K562 (cell line): Measurements from ENCODE around the gene RAPSN. TPM values are rescaled to one million over a fixed set of nuclear protein-coding genes. Genes with fewer than 3 reads are reported as not detected.

Source experiments
- CREM ChIP-seq: IDR thresholded peaks from 2 replicates; pipeline ENCODE4 v1.6.1; 2014; ENCODE audit warnings: antibody characterized with exemption, low read depth
- JUN ChIP-seq, 2 experiments: sonication (generic) in 1 of 2; formaldehyde crosslinking in 1 of 2; IDR thresholded peaks; 2 replicates each; pipeline versions ENCODE4 v1.6.1 to v1.8.0; 2012 to 2022; ENCODE audit warnings: borderline replicate concordance in 2 of 2, mild to moderate bottlenecking in 2 of 2, improper control_type of control experiment in 1 of 2, low read depth in 1 of 2, low read length in 1 of 2, missing genetic modification reagents in 1 of 2
- MAFK ChIP-seq: IDR thresholded peaks from 2 replicates; pipeline ENCODE4 v1.6.1; 2011; ENCODE audit warnings: low read length, improper control_type of control experiment
- MNT ChIP-seq, 2 experiments: fragments of 450-650 bp; conservative IDR thresholded peaks; 2 replicates each; pipeline ENCODE4 v1.6.1; 2017; ENCODE audit warnings: mild to moderate bottlenecking in 2 of 2, moderate library complexity in 2 of 2
- MYBL2 ChIP-seq, 2 experiments: fragments of 450-650 bp in 1 of 2; sonication (generic) in 1 of 2; formaldehyde crosslinking in 1 of 2; IDR thresholded peaks; 2 replicates each; pipeline versions ENCODE4 v1.6.1 to v1.8.1; 2017 to 2022; ENCODE audit warnings: borderline replicate concordance in 1 of 2, inconsistent platforms in 1 of 2, low read depth in 1 of 2, mild to moderate bottlenecking in 1 of 2, missing genetic modification reagents in 1 of 2, moderate library complexity in 1 of 2
- NEUROD1 ChIP-seq: fragments of 150-350 bp; IDR thresholded peaks from 2 replicates; pipeline ENCODE4 v1.6.1; 2014; ENCODE audit warnings: borderline replicate concordance, low read length, low read depth; ENCODE audit not compliant: partially characterized antibody
- NFE2 ChIP-seq: IDR thresholded peaks from 2 replicates; pipeline ENCODE4 v1.6.1; 2014; ENCODE audit warnings: antibody characterized with exemption, low read depth
- NR4A1 ChIP-seq, 2 experiments: fragments of 250-450 bp in 1 of 2; fragments of 450-650 bp in 1 of 2; sonication (Bioruptor Pico) in 1 of 2; IDR thresholded peaks; 2 replicates each; pipeline versions ENCODE4 v1.4.0 to v1.6.1; 2016 to 2020; ENCODE audit warnings: mild to moderate bottlenecking in 2 of 2, missing compliant biosample characterization in 1 of 2, missing genetic modification characterization in 1 of 2, moderate library complexity in 1 of 2
- SMARCE1 ChIP-seq: fragments of 450-650 bp; IDR thresholded peaks from 2 replicates; pipeline ENCODE4 v1.7.1; 2016; ENCODE audit warnings: mild to moderate bottlenecking
- ZBTB17 ChIP-seq: fragments of 450-650 bp; formaldehyde crosslinking; IDR thresholded peaks from 2 replicates; pipeline ENCODE4 v1.4.0; 2020; ENCODE audit warnings: mild to moderate bottlenecking
- ZBTB9 ChIP-seq: fragments of 450-650 bp; formaldehyde crosslinking; IDR thresholded peaks from 2 replicates; pipeline ENCODE4 v1.4.0; 2020; ENCODE audit warnings: mild to moderate bottlenecking, moderate library complexity
- ZC3H8 ChIP-seq: fragments of 450-650 bp; IDR thresholded peaks from 2 replicates; pipeline ENCODE4 v1.6.1; 2017
- ZKSCAN8 ChIP-seq: fragments of 200-800 bp; sonication (Bioruptor generic); IDR thresholded peaks from 2 replicates; pipeline ENCODE4 v1.6.1; 2016; ENCODE audit warnings: missing genetic modification characterization, missing compliant biosample characterization
- polyA plus RNA-seq, 8 experiments: library from polyadenylated mRNA; depleted of rRNA in 4 of 8; stranded (reverse) in 5 of 8; unstranded in 3 of 8; fragments of >200 nt; fragmentation: Nextera tagmentation in 2 of 8; fragmentation: Illumina TruSeq in 1 of 8; extraction: Ambion mirVana in 2 of 8; extraction: Trizol in 1 of 8; gene quantifications; 2 replicates each; pipeline versions ENCODE4 v1.2.1 to v1.2.3, GENCODE V29; 2011 to 2014; ENCODE audit warnings: inconsistent platforms in 1 of 8, missing spikeins in 1 of 8
- total RNA-seq, 7 experiments: library from RNA; depleted of rRNA in 6 of 7; stranded (reverse); fragments of >200 nt in 6 of 7; fragmentation: Illumina TruSeq in 2 of 7; extraction: Trizol in 2 of 7; gene quantifications; 2 replicates each; pipeline versions ENCODE4 v1.2.1 to v1.2.3, GENCODE V29; 2011 to 2021; ENCODE audit warnings: low replicate concordance in 1 of 7
- TF ChIP-seq, protein P1 (sequence below): fragments of 200-800 bp; sonication (Bioruptor generic); IDR thresholded peaks from 2 replicates; pipeline ENCODE4 v1.6.1; 2017; ENCODE audit warnings: missing genetic modification characterization, missing compliant biosample characterization
- TF ChIP-seq, protein P2 (sequence below), 2 experiments: IDR thresholded peaks; 2 replicates each; pipeline ENCODE4 v1.6.1; 2012; ENCODE audit warnings: improper control_type of control experiment in 2 of 2, low read depth in 2 of 2, low read length in 2 of 2, borderline replicate concordance in 1 of 2
- TF ChIP-seq, protein P3 (sequence below), 2 experiments: fragments of 450-650 bp in 1 of 2; sonication (generic) in 1 of 2; formaldehyde crosslinking in 1 of 2; IDR thresholded peaks in 1 of 2; conservative IDR thresholded peaks in 1 of 2; 2 replicates each; pipeline versions ENCODE4 v1.6.1 to v1.8.1; 2016 to 2023; ENCODE audit warnings: mild to moderate bottlenecking in 2 of 2, moderate library complexity in 2 of 2, inconsistent platforms in 1 of 2, missing genetic modification reagents in 1 of 2

Gene RAPSN
- total and polyA plus RNA-seq, 9 of the 15 experiments (the other 6 are each of a cell fraction or from before 2014, with no cell fraction given), result 0.06 to 0.11 TPM; not detected in 7

DNA sequence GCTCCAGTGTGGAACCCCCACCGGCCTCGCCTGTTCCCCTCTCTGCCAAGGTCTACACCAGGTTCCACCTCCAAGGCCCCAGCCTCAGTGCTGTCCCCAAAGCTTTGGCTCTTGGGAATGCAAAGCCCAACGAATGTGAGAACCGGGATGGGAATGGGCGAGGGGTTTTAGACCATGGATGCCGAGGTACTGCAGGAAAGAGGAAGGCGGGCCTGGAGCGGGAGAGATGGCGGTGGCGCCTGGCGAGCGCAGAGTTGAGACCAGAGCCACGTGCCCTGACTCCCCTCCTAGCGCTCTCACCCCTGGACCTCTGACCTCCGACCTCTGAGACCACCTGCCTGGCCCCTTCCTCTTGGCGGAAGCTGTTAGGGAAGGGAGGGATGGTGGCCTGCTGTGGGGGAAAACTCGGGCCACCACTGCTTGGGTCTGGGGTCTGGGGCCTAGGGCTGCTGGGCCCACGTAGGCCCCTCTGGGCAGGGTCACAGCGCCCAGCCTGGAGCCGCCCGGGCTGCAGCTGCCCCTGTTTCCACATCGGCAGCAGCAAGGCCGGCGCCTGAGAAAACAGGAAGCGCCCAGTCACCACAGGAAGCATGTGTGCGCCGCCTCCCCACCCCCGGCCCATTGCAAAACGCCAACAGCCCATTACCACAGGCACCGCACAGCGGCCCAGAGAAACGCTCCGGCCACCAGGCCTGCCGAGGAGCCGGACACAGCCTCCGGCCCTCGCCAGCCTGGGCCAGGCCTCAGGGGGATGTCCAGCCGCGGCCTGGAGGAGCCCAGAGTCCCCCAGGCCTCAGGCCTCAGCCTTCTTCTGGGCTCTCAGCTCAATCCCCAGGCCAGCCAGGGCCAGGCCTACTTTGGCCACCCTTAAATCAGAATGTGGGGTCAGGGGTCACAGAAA lies 54.4 kb downstream of the RAPSN start (continued):
- TF ChIP-seq NR4A1 (CRISPR knock-in tag; IDR thresholded peaks at IDR 0.05) (peak; percentile 25; the same call in 1 of the 2 replicates), NR4A1 (tag; IDR thresholded peaks at IDR 0.05) (no peak), ZKSCAN8 (CRISPR knock-in tag) (peak; percentile 52; the same call in 1 of the 2 replicates), CREM (peak; percentile 53), MYBL2 (IDR thresholded peaks at IDR 0.05; ENCODE audit: low read depth) (no peak), MYBL2 (CRISPR knock-in tag; IDR thresholded peaks at IDR 0.05; ENCODE audit: borderline replicate concordance) (no peak), NFE2 (peak; percentile 83), ZC3H8 (no peak), JUN (IDR thresholded peaks at IDR 0.05; ENCODE audit: borderline replicate concordance, low read depth, low read length) (no peak), JUN (CRISPR knock-in tag; IDR thresholded peaks at IDR 0.05; ENCODE audit: borderline replicate concordance) (no peak; the same call in 1 of the 2 replicates), MNT (conservative IDR thresholded peaks at IDR 0.05) (peak in 1 of 2 experiments; percentile 61; a peak in 2 of 4 replicates), NEUROD1 (no peak), ZBTB9 (CRISPR knock-in tag) (no peak; the same call in 1 of the 2 replicates), SMARCE1 (peak; percentile 50; the same call in 1 of the 2 replicates), MAFK (no peak), ZBTB17 (CRISPR knock-in tag) (peak; percentile 73; the same call in 1 of the 2 replicates)
- TF ChIP-seq, protein P1, sequence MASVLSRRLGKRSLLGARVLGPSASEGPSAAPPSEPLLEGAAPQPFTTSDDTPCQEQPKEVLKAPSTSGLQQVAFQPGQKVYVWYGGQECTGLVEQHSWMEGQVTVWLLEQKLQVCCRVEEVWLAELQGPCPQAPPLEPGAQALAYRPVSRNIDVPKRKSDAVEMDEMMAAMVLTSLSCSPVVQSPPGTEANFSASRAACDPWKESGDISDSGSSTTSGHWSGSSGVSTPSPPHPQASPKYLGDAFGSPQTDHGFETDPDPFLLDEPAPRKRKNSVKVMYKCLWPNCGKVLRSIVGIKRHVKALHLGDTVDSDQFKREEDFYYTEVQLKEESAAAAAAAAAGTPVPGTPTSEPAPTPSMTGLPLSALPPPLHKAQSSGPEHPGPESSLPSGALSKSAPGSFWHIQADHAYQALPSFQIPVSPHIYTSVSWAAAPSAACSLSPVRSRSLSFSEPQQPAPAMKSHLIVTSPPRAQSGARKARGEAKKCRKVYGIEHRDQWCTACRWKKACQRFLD (CRISPR knock-in tag), result peak; percentile 95
- TF ChIP-seq, protein P2, sequence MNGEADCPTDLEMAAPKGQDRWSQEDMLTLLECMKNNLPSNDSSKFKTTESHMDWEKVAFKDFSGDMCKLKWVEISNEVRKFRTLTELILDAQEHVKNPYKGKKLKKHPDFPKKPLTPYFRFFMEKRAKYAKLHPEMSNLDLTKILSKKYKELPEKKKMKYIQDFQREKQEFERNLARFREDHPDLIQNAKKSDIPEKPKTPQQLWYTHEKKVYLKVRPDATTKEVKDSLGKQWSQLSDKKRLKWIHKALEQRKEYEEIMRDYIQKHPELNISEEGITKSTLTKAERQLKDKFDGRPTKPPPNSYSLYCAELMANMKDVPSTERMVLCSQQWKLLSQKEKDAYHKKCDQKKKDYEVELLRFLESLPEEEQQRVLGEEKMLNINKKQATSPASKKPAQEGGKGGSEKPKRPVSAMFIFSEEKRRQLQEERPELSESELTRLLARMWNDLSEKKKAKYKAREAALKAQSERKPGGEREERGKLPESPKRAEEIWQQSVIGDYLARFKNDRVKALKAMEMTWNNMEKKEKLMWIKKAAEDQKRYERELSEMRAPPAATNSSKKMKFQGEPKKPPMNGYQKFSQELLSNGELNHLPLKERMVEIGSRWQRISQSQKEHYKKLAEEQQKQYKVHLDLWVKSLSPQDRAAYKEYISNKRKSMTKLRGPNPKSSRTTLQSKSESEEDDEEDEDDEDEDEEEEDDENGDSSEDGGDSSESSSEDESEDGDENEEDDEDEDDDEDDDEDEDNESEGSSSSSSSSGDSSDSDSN (IDR thresholded peaks at IDR 0.05; ENCODE audit: borderline replicate concordance in 1 of 2, low read depth in 2 of 2, low read length in 2 of 2), result 0 out of 4 replicates have a peak, but pooled peaks of 1 of the 2 experiments have one; percentile 60
- TF ChIP-seq, protein P3, sequence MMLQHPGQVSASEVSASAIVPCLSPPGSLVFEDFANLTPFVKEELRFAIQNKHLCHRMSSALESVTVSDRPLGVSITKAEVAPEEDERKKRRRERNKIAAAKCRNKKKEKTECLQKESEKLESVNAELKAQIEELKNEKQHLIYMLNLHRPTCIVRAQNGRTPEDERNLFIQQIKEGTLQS (IDR thresholded peaks at IDR 0.05), result peak; percentile 27; the same call in 1 of the 2 replicates
- TF ChIP-seq, protein P3 (CRISPR knock-in tag; conservative IDR thresholded peaks at IDR 0.05), result no peak
